WTC11 (cell line): ENCODE measurements around the gene YBX3. TPM values are rescaled to one million over a fixed set of nuclear protein-coding genes. Genes with fewer than 3 reads are reported as not detected.

ENCODE experiments used
- ATAC-seq: fragments of 200-7000 bp; cut with Tn5 transposase; 2 replicates; pipeline ENCODE4 v1.10.0; 2021; ENCODE audit warnings: mild to moderate bottlenecking, moderate library complexity
- CTCF ChIA-PET: fragments of 300-600 bp; sonication (Branson Sonifier 250); formaldehyde crosslinking; loops from one replicate; lab custom pipeline; 2021; ENCODE audit warnings: antibody characterized with exemption; lab: Charles Lee
- POLR2A ChIA-PET: fragments of 350-600 bp; sonication (Branson Sonifier 250); formaldehyde crosslinking; loops from one replicate; lab custom pipeline; 2021; ENCODE audit warnings: antibody characterized with exemption; lab: Charles Lee
- DNase-seq: peaks from one replicate; pipeline ENCODE4 v3.0.0; 2021; ENCODE audit warnings: low spot score
- H3K27ac Mint-ChIP-seq: 2 replicates; pipeline ENCODE4 v1.8.0; 2021; ENCODE audit warnings: mixed read lengths
- H3K27me3 Mint-ChIP-seq: 2 replicates; pipeline ENCODE4 v1.8.0; 2021; ENCODE audit warnings: low read depth, mild to moderate bottlenecking, moderate library complexity, mixed read lengths
- H3K36me3 Mint-ChIP-seq: 2 replicates; pipeline ENCODE4 v1.8.0; 2021; ENCODE audit warnings: mixed read lengths
- H3K4me1 Mint-ChIP-seq: 2 replicates; pipeline ENCODE4 v1.8.0; 2022; ENCODE audit warnings: mixed read lengths
- H3K4me3 Mint-ChIP-seq: 2 replicates; pipeline ENCODE4 v1.8.0; 2021; ENCODE audit warnings: mild to moderate bottlenecking, moderate library complexity, mixed read lengths
- H3K9me3 Mint-ChIP-seq: 2 replicates; pipeline ENCODE4 v1.8.0; 2021; ENCODE audit warnings: mixed read lengths
- CBFB ChIP-seq: sonication (generic); formaldehyde crosslinking; IDR thresholded peaks from 2 replicates; pipeline ENCODE4 v1.8.1; 2022; ENCODE audit warnings: mild to moderate bottlenecking, low read depth, missing genetic modification reagents
- CREB1 ChIP-seq: sonication (generic); formaldehyde crosslinking; IDR thresholded peaks from 2 replicates; pipeline ENCODE4 v1.8.0; 2023; ENCODE audit warnings: mild to moderate bottlenecking, missing genetic modification reagents
- ELF4 ChIP-seq: sonication (generic); formaldehyde crosslinking; IDR thresholded peaks from 2 replicates; pipeline ENCODE4 v1.8.1; 2022; ENCODE audit warnings: low read depth, mild to moderate bottlenecking, moderate library complexity, missing genetic modification reagents
- ESRRA ChIP-seq: sonication (generic); formaldehyde crosslinking; IDR thresholded peaks from 2 replicates; pipeline ENCODE4 v1.8.1; 2022; ENCODE audit warnings: mild to moderate bottlenecking, missing genetic modification reagents, borderline replicate concordance
- FOXK1 ChIP-seq: sonication (generic); formaldehyde crosslinking; IDR thresholded peaks from 2 replicates; pipeline ENCODE4 v1.8.0; 2022; ENCODE audit warnings: mild to moderate bottlenecking, moderate library complexity, missing genetic modification reagents
- GRHL2 ChIP-seq: fragments of 250-450 bp; sonication (Bioruptor Pico); IDR thresholded peaks from 2 replicates; pipeline ENCODE4 v1.8.0; 2022; ENCODE audit warnings: mild to moderate bottlenecking, moderate library complexity; ENCODE audit not compliant: insufficient replicate concordance, severe bottlenecking
- JUN ChIP-seq: sonication (generic); formaldehyde crosslinking; IDR thresholded peaks from 2 replicates; pipeline ENCODE4 v1.8.0; 2023; ENCODE audit warnings: mild to moderate bottlenecking, missing genetic modification reagents
- NFE2L1 ChIP-seq: sonication (generic); formaldehyde crosslinking; IDR thresholded peaks from 2 replicates; pipeline ENCODE4 v1.8.1; 2023; ENCODE audit warnings: missing genetic modification reagents
- NFYB ChIP-seq: sonication (generic); formaldehyde crosslinking; conservative IDR thresholded peaks from 2 replicates; pipeline ENCODE4 v1.8.0; 2022; ENCODE audit warnings: low read depth, missing genetic modification reagents
- NR1H2 ChIP-seq: sonication (generic); formaldehyde crosslinking; IDR thresholded peaks from 2 replicates; pipeline ENCODE4 v1.9.0; 2021; ENCODE audit warnings: mild to moderate bottlenecking, moderate library complexity, missing genetic modification reagents
- OVOL2 ChIP-seq: fragments of 250-450 bp; sonication (Bioruptor Pico); IDR thresholded peaks from 2 replicates; pipeline ENCODE4 v1.9.0; 2021; ENCODE audit warnings: mild to moderate bottlenecking, borderline replicate concordance
- PRRX2 ChIP-seq: fragments of 250-450 bp; sonication (Bioruptor Pico); IDR thresholded peaks from 2 replicates; pipeline ENCODE4 v1.8.0; 2021; ENCODE audit warnings: mild to moderate bottlenecking
- SMAD3 ChIP-seq: sonication (generic); formaldehyde crosslinking; IDR thresholded peaks from 2 replicates; pipeline ENCODE4 v1.8.0; 2022; ENCODE audit warnings: missing genetic modification reagents, mild to moderate bottlenecking, borderline replicate concordance
- TCF7 ChIP-seq: sonication (generic); formaldehyde crosslinking; IDR thresholded peaks from 2 replicates; pipeline ENCODE4 v1.8.0; 2022; ENCODE audit warnings: mild to moderate bottlenecking, low read depth, missing genetic modification reagents, moderate library complexity
- ZBTB21 ChIP-seq: sonication (generic); formaldehyde crosslinking; IDR thresholded peaks from 2 replicates; pipeline ENCODE4 v1.8.1; 2023; ENCODE audit warnings: mild to moderate bottlenecking, missing genetic modification reagents, borderline replicate concordance
- ZNF219 ChIP-seq: sonication (generic); formaldehyde crosslinking; IDR thresholded peaks from 2 replicates; pipeline ENCODE4 v1.8.0; 2023; ENCODE audit warnings: missing genetic modification reagents, mild to moderate bottlenecking, borderline replicate concordance
- ZNF396 ChIP-seq: fragments of 250-450 bp; sonication (Bioruptor Pico); IDR thresholded peaks from 2 replicates; pipeline ENCODE4 v1.8.0; 2021; ENCODE audit warnings: mild to moderate bottlenecking, moderate library complexity, borderline replicate concordance
- ZNF423 ChIP-seq: fragments of 250-450 bp; sonication (Bioruptor Pico); IDR thresholded peaks from 2 replicates; pipeline ENCODE4 v2.1.2; 2022; ENCODE audit warnings: mild to moderate bottlenecking, moderate library complexity
- total RNA-seq: library from RNA; stranded (reverse); gene quantifications from 3 replicates; pipeline ENCODE4 v1.2.3, GENCODE V29; 2021
- TF ChIP-seq, protein P1 (sequence below): sonication (generic); formaldehyde crosslinking; IDR thresholded peaks from 2 replicates; pipeline ENCODE4 v1.8.1; 2023; ENCODE audit warnings: mild to moderate bottlenecking, missing genetic modification reagents, borderline replicate concordance
- TF ChIP-seq, protein P2 (sequence below): sonication (generic); formaldehyde crosslinking; IDR thresholded peaks from 2 replicates; pipeline ENCODE4 v1.8.1; 2022; ENCODE audit warnings: mild to moderate bottlenecking, moderate library complexity, missing genetic modification reagents
- TF ChIP-seq, protein P3 (sequence below): sonication (generic); formaldehyde crosslinking; IDR thresholded peaks from 2 replicates; pipeline ENCODE4 v1.8.0; 2023; ENCODE audit warnings: mild to moderate bottlenecking, missing genetic modification reagents

Gene YBX3
- total RNA-seq, 1 experiment from 2014 or later, result 396 TPM

GRCh38 chr12:10737249-10737648 is 14.1 kb upstream of the YBX3 start:
- Mint-ChIP-seq H3K4me3 (no peak overlapping the region), H3K9me3 (no peaks in the 10 kb centered on the region), H3K27me3 (peaks cover 3% of the 10 kb centered on the region; the same call in 1 of the 2 replicates), H3K4me1 (no peaks in the 10 kb centered on the region), H3K36me3 (no peaks in the 10 kb centered on the region), H3K27ac (no peak overlapping the region)
- ChIA-PET CTCF (no interaction called here), POLR2A (no interaction called here)
- ATAC-seq (no peak), DNase-seq (no peak)
- no peak for TF ChIP-seq ZBTB21 (CRISPR knock-in tag)
- TF ChIP-seq SMAD3 (CRISPR knock-in tag), result no peak
- TF ChIP-seq PRRX2, result no peak
- TF ChIP-seq CREB1 (CRISPR knock-in tag), result no peak
- no peak for TF ChIP-seq NFE2L1 (CRISPR knock-in tag)
- no peak for TF ChIP-seq ZNF219 (CRISPR knock-in tag)
- no peak for TF ChIP-seq ELF4

- ATAC-seq, result no peak
Measured at GRCh38 chr12:10736463-10736862, 13.3 kb upstream of the YBX3 start.

More at GRCh38 chr12:10736463-10736862, 13.3 kb upstream of the YBX3 start:
- CTCF ChIA-PET, result no interaction called here
- Mint-ChIP-seq H3K27ac (no peak overlapping the region), H3K36me3 (no peaks in the 10 kb centered on the region), H3K4me3 (no peak overlapping the region), H3K9me3 (no peaks in the 10 kb centered on the region), H3K27me3 (peaks cover 3% of the 10 kb centered on the region; the same call in 1 of the 2 replicates), H3K4me1 (no peaks in the 10 kb centered on the region)
- DNase-seq, result no peak
- POLR2A ChIA-PET, result no interaction called here
- TF ChIP-seq CBFB (CRISPR knock-in tag) (no peak), NFYB (CRISPR knock-in tag) (no peak), GRHL2 (CRISPR knock-in tag) (no peak), JUN (CRISPR knock-in tag) (no peak), ESRRA (CRISPR knock-in tag) (no peak), TCF7 (CRISPR knock-in tag) (no peak), ZBTB21 (CRISPR knock-in tag) (no peak), NR1H2 (CRISPR knock-in tag) (no peak), ZNF396 (CRISPR knock-in tag) (no peak), ZNF423 (no peak), FOXK1 (CRISPR knock-in tag) (no peak), OVOL2 (CRISPR knock-in tag) (no peak)
- TF ChIP-seq, protein P1, sequence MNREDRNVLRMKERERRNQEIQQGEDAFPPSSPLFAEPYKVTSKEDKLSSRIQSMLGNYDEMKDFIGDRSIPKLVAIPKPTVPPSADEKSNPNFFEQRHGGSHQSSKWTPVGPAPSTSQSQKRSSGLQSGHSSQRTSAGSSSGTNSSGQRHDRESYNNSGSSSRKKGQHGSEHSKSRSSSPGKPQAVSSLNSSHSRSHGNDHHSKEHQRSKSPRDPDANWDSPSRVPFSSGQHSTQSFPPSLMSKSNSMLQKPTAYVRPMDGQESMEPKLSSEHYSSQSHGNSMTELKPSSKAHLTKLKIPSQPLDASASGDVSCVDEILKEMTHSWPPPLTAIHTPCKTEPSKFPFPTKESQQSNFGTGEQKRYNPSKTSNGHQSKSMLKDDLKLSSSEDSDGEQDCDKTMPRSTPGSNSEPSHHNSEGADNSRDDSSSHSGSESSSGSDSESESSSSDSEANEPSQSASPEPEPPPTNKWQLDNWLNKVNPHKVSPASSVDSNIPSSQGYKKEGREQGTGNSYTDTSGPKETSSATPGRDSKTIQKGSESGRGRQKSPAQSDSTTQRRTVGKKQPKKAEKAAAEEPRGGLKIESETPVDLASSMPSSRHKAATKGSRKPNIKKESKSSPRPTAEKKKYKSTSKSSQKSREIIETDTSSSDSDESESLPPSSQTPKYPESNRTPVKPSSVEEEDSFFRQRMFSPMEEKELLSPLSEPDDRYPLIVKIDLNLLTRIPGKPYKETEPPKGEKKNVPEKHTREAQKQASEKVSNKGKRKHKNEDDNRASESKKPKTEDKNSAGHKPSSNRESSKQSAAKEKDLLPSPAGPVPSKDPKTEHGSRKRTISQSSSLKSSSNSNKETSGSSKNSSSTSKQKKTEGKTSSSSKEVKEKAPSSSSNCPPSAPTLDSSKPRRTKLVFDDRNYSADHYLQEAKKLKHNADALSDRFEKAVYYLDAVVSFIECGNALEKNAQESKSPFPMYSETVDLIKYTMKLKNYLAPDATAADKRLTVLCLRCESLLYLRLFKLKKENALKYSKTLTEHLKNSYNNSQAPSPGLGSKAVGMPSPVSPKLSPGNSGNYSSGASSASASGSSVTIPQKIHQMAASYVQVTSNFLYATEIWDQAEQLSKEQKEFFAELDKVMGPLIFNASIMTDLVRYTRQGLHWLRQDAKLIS, result no peak
- TF ChIP-seq, protein P2, sequence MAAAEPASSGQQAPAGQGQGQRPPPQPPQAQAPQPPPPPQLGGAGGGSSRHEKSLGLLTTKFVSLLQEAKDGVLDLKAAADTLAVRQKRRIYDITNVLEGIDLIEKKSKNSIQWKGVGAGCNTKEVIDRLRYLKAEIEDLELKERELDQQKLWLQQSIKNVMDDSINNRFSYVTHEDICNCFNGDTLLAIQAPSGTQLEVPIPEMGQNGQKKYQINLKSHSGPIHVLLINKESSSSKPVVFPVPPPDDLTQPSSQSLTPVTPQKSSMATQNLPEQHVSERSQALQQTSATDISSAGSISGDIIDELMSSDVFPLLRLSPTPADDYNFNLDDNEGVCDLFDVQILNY (CRISPR knock-in tag), result no peak
- TF ChIP-seq, protein P3, sequence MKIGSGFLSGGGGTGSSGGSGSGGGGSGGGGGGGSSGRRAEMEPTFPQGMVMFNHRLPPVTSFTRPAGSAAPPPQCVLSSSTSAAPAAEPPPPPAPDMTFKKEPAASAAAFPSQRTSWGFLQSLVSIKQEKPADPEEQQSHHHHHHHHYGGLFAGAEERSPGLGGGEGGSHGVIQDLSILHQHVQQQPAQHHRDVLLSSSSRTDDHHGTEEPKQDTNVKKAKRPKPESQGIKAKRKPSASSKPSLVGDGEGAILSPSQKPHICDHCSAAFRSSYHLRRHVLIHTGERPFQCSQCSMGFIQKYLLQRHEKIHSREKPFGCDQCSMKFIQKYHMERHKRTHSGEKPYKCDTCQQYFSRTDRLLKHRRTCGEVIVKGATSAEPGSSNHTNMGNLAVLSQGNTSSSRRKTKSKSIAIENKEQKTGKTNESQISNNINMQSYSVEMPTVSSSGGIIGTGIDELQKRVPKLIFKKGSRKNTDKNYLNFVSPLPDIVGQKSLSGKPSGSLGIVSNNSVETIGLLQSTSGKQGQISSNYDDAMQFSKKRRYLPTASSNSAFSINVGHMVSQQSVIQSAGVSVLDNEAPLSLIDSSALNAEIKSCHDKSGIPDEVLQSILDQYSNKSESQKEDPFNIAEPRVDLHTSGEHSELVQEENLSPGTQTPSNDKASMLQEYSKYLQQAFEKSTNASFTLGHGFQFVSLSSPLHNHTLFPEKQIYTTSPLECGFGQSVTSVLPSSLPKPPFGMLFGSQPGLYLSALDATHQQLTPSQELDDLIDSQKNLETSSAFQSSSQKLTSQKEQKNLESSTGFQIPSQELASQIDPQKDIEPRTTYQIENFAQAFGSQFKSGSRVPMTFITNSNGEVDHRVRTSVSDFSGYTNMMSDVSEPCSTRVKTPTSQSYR (CRISPR knock-in tag), result no peak
